C4-2B (cell line): ENCODE measurements around the gene PIGU.

Experiments used
- H3K27ac ChIP-seq: fragments of 450-650 bp; 2 replicates; pipeline ENCODE4 v1.5.1; 2017
- ZFX ChIP-seq: fragments of 450-650 bp; IDR thresholded peaks from 2 replicates; pipeline ENCODE4 v1.6.1; 2017
- TF ChIP-seq, protein P1 (sequence below): fragments of 450-650 bp; conservative IDR thresholded peaks from 2 replicates; pipeline ENCODE4 v1.5.1; 2017; ENCODE audit warnings: mild to moderate bottlenecking

PIGU gene

DNA sequence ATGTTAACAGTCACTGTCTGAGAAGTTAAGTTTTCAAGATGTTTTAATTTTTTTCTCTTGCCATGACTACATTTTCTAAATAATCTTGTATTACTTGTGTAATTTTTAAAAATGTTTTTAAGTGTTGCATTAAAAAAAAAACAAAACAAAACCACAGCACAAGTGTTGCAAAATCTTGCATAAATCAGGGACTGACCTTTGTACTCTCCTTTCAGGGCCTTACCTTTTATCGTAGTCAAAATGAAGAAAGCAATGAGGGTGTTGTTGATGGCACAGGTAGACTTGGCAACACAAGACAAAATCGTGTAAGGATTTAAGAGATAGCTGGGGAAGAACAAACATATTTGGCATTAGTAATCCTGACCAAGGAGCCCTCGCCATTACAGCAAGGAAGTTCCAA is 42.5 kb downstream of the PIGU start:
- TF ChIP-seq, protein P1, sequence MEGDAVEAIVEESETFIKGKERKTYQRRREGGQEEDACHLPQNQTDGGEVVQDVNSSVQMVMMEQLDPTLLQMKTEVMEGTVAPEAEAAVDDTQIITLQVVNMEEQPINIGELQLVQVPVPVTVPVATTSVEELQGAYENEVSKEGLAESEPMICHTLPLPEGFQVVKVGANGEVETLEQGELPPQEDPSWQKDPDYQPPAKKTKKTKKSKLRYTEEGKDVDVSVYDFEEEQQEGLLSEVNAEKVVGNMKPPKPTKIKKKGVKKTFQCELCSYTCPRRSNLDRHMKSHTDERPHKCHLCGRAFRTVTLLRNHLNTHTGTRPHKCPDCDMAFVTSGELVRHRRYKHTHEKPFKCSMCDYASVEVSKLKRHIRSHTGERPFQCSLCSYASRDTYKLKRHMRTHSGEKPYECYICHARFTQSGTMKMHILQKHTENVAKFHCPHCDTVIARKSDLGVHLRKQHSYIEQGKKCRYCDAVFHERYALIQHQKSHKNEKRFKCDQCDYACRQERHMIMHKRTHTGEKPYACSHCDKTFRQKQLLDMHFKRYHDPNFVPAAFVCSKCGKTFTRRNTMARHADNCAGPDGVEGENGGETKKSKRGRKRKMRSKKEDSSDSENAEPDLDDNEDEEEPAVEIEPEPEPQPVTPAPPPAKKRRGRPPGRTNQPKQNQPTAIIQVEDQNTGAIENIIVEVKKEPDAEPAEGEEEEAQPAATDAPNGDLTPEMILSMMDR, result no peak
- no peak for TF ChIP-seq ZFX
- no peak overlapping the region for H3K27ac ChIP-seq

DNA sequence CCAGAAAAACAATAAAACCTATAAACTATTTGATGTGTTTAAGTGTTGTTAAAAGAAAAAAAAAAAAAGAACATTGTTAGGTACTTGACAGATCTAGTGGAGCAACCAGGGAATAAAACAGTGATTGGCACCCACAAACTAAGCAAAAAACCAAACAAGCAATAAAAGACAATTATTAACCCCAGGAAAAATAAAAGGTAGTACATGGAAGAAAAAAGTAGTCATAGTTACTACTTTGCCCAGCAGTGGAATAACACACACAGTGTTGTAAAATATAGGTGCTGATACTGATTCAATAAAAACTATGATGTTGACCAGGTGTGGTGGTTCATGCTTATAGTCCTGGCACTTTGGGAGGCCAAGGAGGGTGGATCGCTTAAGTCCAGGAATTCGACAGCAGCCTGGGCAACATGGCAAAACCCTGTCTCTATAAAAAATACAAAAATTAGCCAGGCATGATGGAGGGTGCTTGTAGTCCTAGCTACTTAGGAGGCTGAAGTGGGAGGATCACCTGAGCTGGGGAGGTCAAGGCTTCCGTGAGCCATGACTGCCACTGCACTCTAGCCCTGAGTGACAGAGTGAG is 43.9 kb downstream of the PIGU start:
- TF ChIP-seq ZFX, result no peak
- TF ChIP-seq, protein P1, result no peak

DNA sequence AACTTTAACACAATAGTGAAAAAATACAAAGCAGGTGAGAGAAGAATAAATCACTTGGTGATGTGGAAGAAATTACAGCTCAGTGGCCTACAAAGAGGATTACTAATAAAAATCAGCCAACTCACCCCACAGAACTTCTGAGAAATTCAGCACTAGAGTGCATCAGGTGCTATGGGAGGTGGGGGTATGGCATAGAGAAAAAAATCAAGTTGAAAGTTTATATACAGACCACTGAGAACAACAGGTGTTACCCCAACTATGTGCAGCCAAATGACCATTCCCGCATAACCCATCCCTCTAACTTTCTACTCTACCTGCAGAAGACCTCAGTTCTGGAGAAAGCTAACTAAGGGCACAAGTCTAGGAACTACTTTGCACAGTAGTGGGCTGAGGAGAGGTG is 47.0 kb downstream of the PIGU start:
- H3K27ac ChIP-seq, result no peak overlapping the region
- TF ChIP-seq, protein P1, result no peak
- no peak for TF ChIP-seq ZFX

More for the DNA sequence above, 43.9 kb downstream of the PIGU start:
- H3K27ac ChIP-seq, result no peak overlapping the region

DNA sequence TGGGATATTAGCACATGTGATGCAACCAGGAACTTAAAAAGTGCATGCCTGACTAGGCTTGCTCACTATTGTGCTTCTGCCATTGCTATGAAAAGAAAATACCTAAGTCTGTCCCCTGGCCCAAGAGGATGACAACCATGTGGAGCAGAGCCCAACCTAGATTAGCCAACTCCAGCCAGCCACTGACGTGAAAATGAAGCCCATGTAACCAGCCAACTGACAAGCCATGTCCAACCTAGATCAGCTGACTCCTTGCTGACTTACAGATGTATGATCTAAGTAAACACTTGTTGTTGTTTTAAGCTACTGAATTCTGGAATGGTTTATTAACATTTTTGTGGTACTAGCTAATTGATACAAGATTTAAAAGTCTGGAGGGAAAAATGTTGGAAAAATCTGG is 47.5 kb downstream of the PIGU start:
- TF ChIP-seq ZFX, result no peak
- TF ChIP-seq, protein P1, result no peak
- H3K27ac ChIP-seq, result no peak overlapping the region

DNA sequence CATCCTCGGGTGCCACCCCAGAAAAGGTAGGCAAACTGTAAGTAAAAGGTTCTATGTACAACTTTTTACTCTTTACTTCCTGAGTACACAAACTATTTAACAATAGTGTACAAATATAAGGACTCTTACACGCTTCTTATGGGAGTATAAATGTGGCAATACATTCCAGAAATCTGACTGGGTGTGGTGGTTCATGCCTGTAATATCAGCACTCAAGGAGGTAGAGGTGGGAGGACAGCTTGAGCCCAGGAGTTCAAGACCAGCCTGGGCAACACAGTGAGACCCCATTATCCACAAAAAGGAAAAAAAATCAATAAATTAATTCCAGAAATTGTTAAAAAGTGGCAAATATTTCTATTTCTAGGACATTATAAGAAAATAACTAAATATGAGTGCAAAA is 48.9 kb downstream of the PIGU start:
- no peak overlapping the region for H3K27ac ChIP-seq
- TF ChIP-seq, protein P1, result no peak
- no peak for TF ChIP-seq ZFX

DNA sequence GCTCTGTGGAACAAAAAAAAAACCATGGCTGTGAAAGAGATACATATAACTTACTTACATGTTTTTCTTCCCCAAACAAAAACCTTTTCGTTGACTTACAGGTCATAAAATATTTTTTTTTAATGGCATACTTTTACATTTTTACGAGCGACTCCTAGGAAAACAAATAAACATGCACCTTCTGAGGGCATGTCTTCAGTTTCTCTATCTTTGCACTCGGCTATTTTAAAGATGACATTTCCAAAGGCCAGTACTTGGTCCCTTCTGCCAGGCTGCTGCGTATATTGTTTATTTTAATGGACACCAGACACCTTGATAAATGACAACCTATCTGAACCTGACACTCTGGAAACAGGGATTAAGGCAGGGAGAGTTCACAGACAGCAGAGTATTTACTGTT is 49.4 kb downstream of the PIGU start:
- TF ChIP-seq, protein P1, result peak; percentile 31
- TF ChIP-seq ZFX, result no peak
- no peak overlapping the region for H3K27ac ChIP-seq

DNA sequence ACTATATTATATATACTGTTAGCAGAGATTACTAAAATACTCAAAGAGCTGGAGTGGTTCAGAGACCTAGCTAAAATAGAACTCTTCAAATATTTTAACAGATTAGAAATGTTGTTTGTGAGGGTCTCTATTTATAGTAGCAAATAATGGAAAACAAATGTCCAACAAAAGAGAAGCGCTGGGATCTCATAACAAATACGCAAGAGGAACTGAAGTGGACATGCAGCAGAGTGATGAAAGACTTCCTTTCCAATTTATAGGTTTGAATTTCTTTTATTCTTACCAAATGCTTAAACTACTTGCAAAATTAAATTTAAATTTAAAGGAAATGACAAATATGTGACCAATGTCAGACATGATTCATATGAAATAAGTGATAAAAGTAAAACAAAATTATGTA is 49.9 kb downstream of the PIGU start:
- no peak overlapping the region for H3K27ac ChIP-seq
- TF ChIP-seq, protein P1, result no peak
- no peak for TF ChIP-seq ZFX
